ENCODE measurements around the gene CLEC16A. TPM values are rescaled to one million over a fixed set of nuclear protein-coding genes. Genes with fewer than 3 reads are reported as not detected.

The CLEC16A gene
- polyA plus RNA-seq, 1 donor: 27.0 TPM

DNA sequence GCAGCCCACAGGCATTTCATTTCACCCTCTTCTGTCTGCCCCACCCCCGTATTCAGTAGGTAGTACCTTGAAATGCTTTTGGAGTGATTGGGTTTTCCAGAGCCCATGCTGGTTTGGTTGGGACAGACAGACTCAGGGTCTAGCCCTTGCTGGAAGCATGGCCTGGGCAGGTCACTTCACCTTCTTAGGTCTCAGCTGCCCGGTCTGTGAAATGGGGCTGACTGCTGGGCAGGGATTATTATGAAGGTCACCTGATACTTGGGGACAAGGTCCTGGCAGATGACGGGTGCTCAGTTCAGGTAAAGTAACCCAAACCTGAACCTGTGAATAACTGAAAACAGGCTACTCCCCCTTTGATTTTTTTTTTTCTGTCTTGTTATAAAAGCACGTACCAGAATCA is 116.0 kb downstream of the CLEC16A start:
- DNase-seq: no peak

GRCh38 chr16:11060842-11061241 is 116.5 kb downstream of the CLEC16A start:
- DNase-seq: no peak

GRCh38 chr16:11061629-11062270 is 117.4 kb downstream of the CLEC16A start:
- DNase-seq: no peak

GRCh38 chr16:11063448-11064201 is 119.3 kb downstream of the CLEC16A start:
- DNase-seq: no peak

- DNase-seq: no peak
These were observed 119.8 kb downstream of the CLEC16A start for GRCh38 chr16:11064202-11064540.

DNA sequence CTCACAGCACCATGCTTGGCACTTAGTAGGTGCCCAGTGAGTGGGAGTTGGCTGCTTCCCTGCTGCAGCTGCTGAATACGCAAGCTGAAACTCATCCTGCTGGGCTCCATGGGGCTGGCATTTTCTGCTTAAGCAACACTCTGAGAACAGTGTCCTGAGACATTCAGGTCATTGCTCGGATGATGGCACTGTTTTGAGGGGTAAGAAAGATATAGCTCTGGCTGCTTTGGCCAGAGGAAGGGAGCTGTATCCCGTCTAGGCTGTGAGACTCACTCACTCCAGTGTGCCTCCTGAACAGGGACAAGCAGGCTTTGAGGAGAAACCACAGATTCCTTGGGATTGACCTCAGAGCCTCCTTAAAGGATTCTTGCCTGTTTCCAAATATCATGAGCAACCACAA is 120.5 kb downstream of the CLEC16A start:
- DNase-seq: no peak

GRCh38 chr16:11066261-11066870 is 122.0 kb downstream of the CLEC16A start:
- DNase-seq: no peak

DNA sequence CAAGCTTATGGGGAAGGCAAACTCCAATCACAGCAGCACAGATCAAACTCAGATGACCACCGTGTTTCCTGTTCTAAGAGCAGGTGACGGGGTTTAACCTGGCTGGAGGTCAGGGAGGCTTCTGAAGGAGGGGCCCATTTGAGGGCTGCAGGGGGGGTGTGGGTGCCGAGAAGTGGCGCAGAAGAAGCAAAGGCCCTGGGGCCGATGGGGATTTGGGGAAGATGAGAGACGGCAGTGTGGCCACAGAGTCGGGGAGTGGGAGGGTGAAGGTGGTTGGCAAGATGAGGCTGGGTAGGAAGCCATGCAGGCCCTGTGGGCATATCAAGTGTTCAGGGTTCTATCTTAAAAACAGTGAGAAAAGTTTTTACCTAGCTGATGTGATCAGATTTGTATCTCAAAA is 122.9 kb downstream of the CLEC16A start:
- DNase-seq: no peak

DNA sequence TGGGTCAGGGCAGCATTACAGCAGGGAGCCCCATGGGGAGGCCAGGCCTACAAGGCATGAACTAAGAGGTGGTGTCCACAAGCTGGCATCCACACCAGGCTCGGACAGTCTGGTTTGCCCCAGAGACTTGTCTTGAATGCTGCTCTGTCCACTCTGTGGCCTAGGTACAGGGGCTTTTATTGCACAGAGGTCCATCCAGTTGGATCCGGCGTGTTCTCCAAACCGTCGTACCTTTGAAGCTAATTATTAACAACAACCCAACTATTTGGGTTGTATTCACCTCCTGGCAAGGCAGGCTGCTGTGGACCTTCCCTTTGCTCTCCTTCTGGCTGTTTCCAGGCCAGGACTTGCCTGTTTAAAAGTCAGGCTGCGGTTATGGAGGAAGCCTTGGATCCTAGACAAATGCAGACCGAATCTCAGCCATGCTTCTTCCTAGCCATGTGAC is 123.4 kb downstream of the CLEC16A start:
- DNase-seq: no peak

- DNase-seq: no peak
These were observed 127.5 kb downstream of the CLEC16A start for GRCh38 chr16:11071829-11072228.

- no peak for DNase-seq
These were observed 128.2 kb downstream of the CLEC16A start for GRCh38 chr16:11072420-11073153.

GRCh38 chr16:11073407-11073999 is 129.1 kb downstream of the CLEC16A start:
- DNase-seq: no peak

- no peak for DNase-seq
These were observed 129.8 kb downstream of the CLEC16A start for GRCh38 chr16:11074131-11074530.

DNA sequence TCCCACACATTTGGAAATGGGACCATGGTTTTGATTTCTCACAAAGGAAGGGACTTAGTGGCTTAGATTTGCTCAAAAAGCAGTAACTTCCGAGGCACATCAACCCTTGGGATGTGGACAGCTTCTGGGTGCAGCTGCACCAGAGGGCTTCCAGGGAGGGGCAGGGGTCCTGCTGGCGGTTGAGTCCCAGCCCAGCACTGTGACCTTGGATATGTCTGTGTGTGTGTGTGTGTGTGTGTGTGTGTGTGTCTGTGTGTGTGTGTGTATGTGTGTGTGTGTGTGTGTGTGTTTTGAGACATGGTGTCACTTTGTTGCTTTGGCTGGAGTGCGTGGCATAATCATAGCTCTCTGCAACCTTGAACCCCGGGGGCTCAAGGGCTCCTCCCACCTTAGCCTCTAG is 130.8 kb downstream of the CLEC16A start:
- DNase-seq: no peak

- DNase-seq: no peak
These were observed 132.1 kb downstream of the CLEC16A start for GRCh38 chr16:11076259-11077018.

DNA sequence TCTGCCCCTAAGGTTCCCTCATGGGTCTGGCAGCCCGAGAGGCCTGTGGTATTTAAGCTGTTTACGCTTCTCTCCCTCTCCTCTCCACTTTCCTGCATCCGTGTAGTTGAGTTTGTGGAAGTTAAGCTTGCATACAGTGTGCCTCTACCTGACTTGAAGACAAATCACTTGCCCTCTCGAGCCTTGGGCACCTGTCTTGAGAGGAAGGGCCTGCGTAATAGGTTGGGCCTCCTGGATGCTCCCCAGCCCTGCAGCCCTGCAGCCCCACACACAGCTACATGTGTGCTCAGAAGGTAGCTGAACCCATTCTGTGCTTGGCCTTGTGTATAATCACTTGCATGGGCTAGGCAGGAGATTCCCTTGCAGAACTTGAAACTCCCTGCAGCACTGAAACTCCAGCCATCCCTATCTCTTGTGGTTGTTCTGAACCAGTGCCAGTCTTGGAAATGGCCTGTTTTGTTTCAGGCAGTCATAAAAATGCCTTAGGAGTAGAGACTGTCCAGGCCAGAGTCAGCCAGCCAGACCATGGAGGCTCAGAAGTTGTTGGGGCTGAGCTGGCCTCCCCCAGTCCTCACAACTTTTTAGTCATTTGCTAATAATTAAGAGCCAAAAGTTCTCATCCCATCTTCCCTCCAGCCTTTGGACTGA is 134.6 kb downstream of the CLEC16A start:
- no peak for DNase-seq

GRCh38 chr16:11079652-11080187 is 135.4 kb downstream of the CLEC16A start:
- no peak for DNase-seq

DNA sequence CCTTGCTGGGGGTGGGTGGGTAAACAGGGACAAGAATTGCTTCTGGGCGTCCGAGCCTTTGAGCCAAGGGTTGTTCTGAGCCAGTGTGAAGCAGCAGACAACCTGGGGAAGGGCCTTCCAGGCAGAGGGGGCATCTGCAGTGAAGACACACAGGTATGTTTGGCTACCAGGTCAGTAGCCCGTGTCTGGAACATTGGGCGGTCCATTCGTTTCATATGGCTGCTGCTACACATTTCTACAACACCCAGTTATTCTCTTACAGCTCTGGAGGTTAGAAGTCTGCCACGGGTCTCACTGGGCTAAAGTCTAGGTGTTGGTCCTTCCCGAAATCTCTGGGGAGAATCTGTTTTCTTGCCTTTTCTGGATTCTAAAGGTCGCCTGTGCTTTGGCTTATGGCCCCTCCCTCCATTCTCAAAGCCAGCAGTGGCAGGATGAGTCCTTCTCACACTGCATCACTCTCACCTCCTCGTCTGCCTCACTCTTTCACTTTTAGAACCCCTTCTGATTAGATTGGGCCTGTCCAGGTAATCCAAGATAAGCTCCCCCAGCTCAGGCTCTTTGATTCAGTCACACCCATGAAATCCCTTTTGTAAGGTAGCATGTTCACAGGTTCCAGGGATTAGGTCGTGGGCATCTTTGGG is 136.1 kb downstream of the CLEC16A start:
- DNase-seq: no peak

DNA sequence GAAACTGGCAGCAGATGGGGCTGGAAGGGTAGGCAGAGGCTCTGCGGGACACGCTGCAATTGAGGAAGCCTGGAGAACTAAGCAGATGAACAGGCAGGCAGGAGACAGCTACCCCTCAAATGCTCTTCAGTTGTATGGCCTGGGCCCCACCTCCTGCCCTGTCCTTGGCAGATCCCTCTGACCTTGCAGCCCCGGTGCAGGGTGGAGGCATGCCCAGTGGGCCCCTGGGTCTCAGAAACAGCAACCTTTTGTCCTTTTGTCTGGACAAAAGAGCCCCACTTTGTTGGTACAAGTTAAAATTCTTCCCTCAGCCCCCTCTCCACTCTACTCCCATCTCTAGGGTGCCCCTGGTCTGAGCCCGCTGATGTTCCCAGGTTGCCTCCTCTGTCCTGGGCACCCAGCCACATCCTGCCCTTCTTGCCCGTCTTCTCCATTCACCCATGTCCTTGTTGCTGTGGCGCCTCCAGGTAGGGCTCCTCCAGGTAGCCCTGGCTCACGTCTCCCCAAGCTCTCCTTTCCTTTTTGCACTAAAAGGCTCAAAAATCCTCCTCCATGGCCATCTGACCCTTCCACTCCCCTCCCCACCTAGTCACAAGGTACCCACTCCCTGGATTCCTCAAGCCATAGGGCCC is 136.8 kb downstream of the CLEC16A start:
- no peak for DNase-seq
